GM18858 (cell line): ENCODE measurements around the gene COLEC11.
"Not testable (repeated sequence)": the region's sequence is repeated elsewhere in the genome, so short reads cannot be mapped to it uniquely, and the experiment has no call there.

Source experiments
- ATAC-seq: cut with Tn5 transposase; IDR thresholded peaks from one replicate; pipeline ENCODE4 v1.9.1; 2021; ENCODE audit not compliant: unreplicated experiment

The COLEC11 gene

GRCh38 chr2:3604991-3605961, 10.4 kb downstream of the COLEC11 start:
- no peak for ATAC-seq

GRCh38 chr2:3606028-3606369, 11.1 kb downstream of the COLEC11 start:
- ATAC-seq, result no peak

GRCh38 chr2:3606370-3607201, 11.7 kb downstream of the COLEC11 start:
- ATAC-seq, result no peak

GRCh38 chr2:3608373-3609278, 13.7 kb downstream of the COLEC11 start:
- no peak for ATAC-seq

GRCh38 chr2:3609279-3609673, 14.4 kb downstream of the COLEC11 start:
- peak; percentile 80 for ATAC-seq

- ATAC-seq, result no peak
Observed at GRCh38 chr2:3610415-3610814, 15.5 kb downstream of the COLEC11 start.

GRCh38 chr2:3610881-3611505, 16.1 kb downstream of the COLEC11 start:
- no peak for ATAC-seq

GRCh38 chr2:3611589-3611988, 16.7 kb downstream of the COLEC11 start:
- no peak for ATAC-seq

- no peak for ATAC-seq
Observed at GRCh38 chr2:3612639-3613523, 18.0 kb downstream of the COLEC11 start.

GRCh38 chr2:3613524-3613905, 18.6 kb downstream of the COLEC11 start:
- no peak for ATAC-seq

GRCh38 chr2:3614743-3615142, 19.8 kb downstream of the COLEC11 start:
- ATAC-seq, result not testable (repeated sequence)

- ATAC-seq, result not testable (repeated sequence)
Observed at GRCh38 chr2:3615541-3616200, 20.8 kb downstream of the COLEC11 start.

- not testable (repeated sequence) for ATAC-seq
Observed at GRCh38 chr2:3616435-3617197, 21.7 kb downstream of the COLEC11 start.

GRCh38 chr2:3617198-3617890, 22.4 kb downstream of the COLEC11 start:
- ATAC-seq, result no peak

- no peak for ATAC-seq
Observed at GRCh38 chr2:3618367-3618766, 23.5 kb downstream of the COLEC11 start.

- ATAC-seq, result no peak
Observed at GRCh38 chr2:3619033-3619432, 24.1 kb downstream of the COLEC11 start.

- not testable (repeated sequence) for ATAC-seq
Observed at GRCh38 chr2:3619661-3620060, 24.7 kb downstream of the COLEC11 start.

- no peak for ATAC-seq
Observed at GRCh38 chr2:3620834-3621233, 25.9 kb downstream of the COLEC11 start.
